ENCODE measurements around the gene CRABP1.

Gene CRABP1

DNA sequence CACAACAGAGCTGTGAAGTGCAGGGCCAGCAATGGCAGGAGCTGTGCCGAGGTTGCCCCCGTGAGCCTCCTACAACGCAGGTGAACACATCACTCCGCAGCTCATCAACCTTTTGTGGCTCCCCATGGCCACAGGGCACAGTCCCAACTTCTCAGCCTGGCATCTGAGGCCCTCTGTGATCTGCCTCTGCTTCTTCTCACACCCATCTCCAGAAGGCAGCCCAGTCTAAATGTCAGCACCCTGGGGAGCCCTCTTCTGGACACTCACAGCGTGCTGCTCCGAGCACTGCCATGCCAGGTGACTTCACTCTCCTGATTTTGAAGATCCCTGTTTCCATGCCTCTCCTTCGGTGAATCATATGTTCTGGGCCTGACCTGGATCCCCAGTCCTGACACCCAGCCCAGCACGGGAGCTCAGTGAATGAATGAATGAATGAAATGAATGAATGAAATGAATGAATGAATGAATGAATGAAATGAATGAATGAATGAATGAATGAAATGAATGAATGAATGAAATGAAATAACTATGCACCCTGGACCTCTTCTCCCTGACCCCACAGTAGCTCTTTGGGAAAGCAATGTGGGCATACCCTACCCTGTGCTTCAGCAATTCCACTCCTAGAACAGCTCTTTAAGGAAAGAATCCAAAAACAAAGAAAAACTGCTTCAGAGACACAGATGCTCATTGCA is 22.9 kb upstream of the CRABP1 start:
- peak; percentile 22 for DNase-seq

DNA sequence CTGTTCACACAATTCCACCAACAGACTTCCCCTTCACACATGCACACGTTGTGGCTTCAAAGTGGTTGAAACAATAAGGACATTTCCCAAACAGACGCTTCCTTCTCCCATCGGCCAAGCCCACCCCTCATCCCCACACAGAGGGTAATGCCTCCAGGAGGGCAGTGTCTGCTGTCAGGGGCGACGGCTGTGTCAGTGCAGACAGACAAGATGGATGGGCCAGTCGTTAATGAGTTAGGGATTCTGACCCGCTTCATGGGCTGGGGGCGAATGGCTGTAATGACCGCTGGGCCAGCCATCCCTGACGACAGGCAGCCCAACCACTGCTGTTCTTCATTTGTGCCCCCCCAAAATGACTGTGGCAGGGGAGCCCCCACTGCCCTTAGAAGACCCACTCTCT is 20.6 kb upstream of the CRABP1 start:
- DNase-seq = no peak

- DNase-seq = no peak
Observed at GRCh38 chr15:78320183-78320582, 20.0 kb upstream of the CRABP1 start.

DNA sequence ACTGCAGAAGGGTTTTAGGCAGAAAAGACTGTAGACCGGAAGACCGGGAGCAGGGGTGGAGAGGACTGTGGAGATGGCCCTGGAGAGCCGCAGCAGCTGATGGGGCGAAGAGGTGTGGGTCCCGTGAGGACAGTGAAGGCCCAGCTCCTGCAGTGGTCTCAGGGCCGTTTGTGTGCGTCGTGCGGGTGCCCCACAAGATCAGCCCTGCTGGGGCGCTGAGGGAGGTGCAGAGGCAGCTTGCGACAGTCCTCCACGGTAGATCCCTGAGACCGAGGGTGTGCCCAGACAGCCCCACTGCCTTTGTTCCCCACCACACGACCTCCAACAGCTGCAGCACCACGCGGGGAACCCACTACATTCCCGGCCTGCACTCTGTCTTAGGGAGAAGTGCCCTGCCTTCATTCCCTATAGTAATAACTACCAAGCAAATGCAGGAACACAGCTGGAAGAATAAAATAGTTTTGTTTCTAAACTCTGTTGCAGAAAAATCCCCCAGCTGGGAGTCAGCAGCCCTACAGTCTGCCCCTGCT is 19.0 kb upstream of the CRABP1 start:
- no peak for DNase-seq

DNA sequence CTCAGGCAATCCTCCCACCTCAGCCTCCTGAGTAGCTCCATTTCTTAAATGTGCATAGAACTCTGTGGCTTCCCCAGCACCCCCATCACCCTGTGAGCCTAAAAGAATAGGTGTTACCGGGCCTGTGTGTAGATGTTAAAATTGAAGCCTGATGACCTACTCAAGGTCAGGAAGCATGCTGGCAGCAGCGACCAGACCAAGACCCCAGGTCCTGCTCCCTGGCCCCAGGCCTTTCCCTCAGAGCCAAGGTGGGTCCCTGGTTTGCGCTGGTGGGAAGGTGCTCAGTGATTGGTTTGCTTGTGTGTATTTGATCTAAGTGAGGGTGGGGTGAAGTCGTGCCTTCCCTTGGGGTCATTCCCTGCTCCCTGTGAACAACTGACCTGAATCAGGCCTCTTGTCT is 18.4 kb upstream of the CRABP1 start:
- no peak for DNase-seq

DNA sequence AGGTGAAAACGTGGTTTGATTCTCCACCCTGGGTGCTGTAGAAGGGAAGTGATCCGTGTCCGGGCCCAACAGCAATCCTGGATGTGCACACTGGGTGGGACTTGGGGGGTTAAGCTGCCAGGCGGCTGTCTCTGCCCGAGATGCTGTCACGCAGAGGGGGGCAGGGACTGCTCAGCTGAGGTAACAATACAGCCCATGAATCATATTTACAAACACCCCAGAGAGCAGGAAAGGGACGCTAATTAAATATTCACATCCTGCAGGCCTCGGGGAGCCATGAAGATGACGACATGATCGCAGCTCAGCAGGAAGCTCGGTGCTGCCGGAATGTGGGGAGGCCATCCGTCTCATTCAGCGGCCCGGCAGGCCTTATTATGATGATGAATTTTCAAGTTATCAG is 17.9 kb upstream of the CRABP1 start:
- DNase-seq = peak; percentile 77

GRCh38 chr15:78322724-78323521 is 17.2 kb upstream of the CRABP1 start:
- DNase-seq = no peak

DNA sequence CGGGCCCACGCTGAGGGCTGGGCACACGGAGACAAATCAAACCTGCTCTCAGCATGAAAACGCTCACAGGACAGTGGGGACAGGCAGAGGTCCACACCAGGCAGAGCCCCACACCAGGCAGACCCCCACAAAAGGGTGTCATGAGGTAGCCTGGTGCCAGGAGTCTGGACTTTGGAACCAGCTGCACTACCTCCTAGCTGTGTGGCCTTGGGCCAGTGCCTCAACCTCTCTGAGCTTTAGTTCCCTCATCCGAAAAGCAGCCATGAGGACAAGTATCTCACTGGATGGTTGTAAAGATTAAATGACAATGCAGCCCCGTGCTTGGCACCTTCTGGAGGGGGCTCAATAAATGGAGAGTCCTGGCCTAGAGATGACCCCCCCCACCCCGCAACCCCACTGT is 16.5 kb upstream of the CRABP1 start:
- no peak for DNase-seq

DNA sequence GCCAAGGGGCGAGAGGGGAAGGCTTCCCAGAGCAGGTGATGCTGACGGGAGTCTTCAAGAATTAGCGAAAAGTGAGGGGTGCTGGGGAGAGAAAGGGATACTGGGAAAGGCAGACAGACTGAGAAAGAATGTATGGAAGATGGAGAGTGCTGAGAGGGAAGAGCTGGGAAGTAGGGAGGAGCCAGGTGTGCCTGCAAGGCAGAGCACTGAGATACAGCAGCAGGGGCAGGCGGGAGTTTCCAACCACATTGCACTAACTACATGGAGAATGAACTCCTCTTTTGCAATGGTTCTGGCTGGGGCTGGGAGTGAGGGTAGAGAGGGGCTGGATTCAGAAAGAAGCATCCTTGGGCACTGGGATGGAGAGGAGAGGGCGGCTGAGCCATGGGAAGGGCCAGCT is 16.0 kb upstream of the CRABP1 start:
- no peak for DNase-seq

- DNase-seq = no peak
Observed at GRCh38 chr15:78325092-78325843, 14.9 kb upstream of the CRABP1 start.

- no peak for DNase-seq
Observed at GRCh38 chr15:78327466-78327865, 12.7 kb upstream of the CRABP1 start.

DNA sequence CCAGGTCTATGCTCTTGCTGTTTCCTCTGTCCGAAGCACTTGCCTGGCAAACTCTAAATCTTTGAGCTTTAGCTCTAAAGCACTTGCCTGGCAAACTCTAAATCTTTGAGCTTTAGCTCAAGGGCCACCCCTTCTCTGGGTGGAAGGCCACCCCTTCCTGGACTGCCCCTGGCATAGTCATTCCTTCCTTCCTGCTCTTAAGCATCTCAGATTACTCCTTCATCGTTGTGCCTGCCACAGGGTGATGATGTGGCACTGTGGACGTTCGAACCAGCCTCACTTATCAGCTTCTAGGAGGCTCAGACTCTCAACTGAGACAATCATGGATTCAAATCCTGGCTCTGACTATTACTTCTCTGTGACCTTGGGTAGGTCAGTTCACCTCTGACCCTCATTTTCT is 10.5 kb upstream of the CRABP1 start:
- no peak for DNase-seq

DNA sequence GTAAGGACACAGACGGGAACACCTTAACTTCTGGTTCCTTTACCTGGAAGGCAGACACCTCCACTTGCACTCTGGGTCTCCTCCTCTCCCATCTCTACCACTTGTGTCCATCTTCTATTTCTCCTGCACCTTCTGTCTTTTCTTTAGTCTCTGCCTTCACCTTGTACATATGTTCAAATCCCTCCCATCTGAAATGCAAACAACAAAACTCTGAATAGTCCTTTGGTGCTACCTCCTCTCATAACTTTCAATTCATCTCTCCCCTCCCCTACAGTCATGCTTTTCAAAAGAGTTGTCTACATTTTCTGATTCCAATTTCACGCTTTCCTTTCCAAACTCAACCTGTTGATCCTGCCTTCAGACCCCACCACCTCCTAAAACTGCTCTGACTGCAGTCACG is 5.3 kb upstream of the CRABP1 start:
- no peak for DNase-seq

GRCh38 chr15:78335985-78336384 is 4.2 kb upstream of the CRABP1 start:
- DNase-seq = no peak

DNA sequence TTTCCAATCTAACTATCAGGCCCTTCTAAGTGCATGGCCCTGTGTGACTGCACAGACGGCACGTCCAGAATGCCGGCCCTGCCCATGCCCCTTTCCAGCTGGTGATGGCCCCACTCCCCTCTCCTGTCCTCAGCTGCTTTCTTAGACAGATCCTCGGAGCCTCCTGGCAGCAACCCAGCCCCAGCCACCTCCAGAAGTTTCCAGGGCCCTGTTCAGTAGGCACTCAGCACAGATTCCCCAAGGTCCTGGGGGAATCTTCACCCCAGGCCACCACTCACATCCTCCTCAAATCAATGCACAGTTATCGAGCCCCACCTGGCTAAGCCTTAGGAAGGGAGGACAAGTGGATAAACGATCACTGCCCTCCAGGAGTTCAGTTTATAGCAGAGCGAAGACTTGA is 1.4 kb upstream of the CRABP1 start:
- no peak for DNase-seq

DNA sequence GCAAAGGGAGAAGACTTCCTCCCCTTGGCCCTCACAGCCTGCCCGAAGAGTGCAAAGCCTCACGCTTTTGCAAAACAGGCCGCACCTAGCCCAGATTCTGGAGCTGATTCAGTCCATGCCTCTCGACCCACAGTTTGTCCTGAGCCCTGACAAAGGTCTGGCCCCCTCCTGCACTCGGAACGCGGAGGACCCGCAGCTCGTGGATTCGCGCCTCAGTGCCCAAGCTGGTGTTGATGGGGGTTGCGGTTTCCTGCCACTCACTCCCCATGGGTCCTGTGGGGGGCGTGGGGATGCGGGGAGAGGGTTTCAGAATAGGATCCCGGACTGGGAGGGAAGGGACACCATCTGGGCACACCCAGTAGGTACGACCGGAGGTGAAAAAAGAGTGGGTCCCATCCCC is 594 bp upstream of the CRABP1 start:
- DNase-seq = no peak

DNA sequence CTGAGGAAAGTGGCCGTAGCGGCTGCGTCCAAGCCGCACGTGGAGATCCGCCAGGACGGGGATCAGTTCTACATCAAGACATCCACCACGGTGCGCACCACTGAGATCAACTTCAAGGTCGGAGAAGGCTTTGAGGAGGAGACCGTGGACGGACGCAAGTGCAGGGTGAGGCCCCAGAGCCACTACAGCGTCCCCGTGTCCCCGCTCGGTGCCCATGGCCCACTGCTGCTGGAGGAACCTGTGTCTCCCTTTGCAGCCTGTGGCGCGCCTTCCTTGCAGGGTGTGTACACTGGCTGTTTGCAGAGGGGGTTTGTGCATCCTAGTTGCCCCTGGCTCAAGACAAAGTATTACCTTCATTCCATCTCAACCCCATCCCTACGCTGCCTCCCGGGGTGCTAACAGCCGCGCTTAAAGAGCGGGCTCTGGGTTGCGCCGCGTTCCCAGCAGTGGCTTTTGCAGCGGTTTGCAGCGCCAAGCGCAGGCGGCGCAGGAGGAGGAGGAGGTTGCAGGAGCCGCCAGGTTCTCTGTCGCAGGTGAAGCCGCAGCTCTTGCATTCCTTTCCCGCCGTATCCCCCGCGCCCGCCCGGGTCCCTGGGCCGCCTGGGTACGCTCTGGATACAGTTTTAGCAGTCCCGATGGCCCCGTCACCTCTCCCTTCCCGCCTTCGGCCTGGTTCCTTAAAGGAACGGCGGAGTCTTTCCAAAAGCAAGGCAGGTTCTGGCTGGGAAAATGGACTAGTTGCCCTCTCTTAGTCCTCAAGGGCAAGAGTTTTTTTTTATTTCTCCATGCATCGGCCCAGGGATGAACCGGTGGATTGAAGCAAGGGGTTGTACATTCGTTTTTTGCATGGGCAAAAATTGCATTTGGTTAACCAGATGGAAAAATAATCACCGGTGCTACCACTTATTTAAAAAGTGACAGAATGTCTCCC is 1.2 kb downstream of the CRABP1 start:
- DNase-seq = no peak

- DNase-seq = no peak
Observed at GRCh38 chr15:78342021-78342420, 1.9 kb downstream of the CRABP1 start.

GRCh38 chr15:78343276-78344060 is 3.3 kb downstream of the CRABP1 start:
- DNase-seq = no peak

- DNase-seq = no peak
Observed at GRCh38 chr15:78345396-78346125, 5.4 kb downstream of the CRABP1 start.

Data from EL (cell line).